Measurements from ENCODE around the gene LYZL2. TPM values are rescaled to one million over a fixed set of nuclear protein-coding genes. Genes with fewer than 3 reads are reported as not detected.
"Not testable (repeated sequence)": the region's sequence is repeated elsewhere in the genome, so short reads cannot be mapped to it uniquely, and the experiment has no call there.

Gene LYZL2
- total and polyA plus RNA-seq, 2 donors (not counting 3 experiments of a cell fraction or from before 2014, with no cell fraction given) = not detected

DNA sequence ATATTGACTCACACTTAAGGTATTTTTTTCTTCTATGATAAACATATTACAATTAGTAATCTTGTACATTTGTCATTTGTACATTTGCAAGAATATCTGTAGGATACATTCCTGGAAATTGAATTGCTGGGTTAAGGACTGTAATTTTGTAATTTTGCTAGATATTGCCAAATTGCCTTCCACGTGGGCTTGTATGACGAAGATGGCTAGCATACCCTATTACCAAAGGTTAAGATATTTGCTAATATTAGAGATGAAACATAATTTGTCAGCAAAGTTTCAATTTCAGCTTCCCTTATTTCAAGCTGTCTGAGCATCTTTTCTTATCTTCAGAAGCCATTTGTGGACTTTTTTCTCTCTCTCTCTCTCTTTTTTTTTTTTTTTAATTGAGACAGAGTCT, 1.0 kb upstream of the LYZL2 start:
- H3K79me2 ChIP-seq (ENCODE audit: control insufficient read depth, insufficient read depth, low read length) = no peaks in the 10 kb centered on the region
- H3K4me1 ChIP-seq (ENCODE audit: control insufficient read depth, extremely low read depth, insufficient read depth, low read length) = no peaks in the 10 kb centered on the region
- FAIRE-seq (no peak), DNase-seq (ENCODE audit: low read depth, low spot score) (no peak)
- no peak overlapping the region for H3K4me2 ChIP-seq (ENCODE audit: insufficient read depth, low read length)
- H3K36me3 ChIP-seq (ENCODE audit: control insufficient read depth in 2 of 2, extremely low read depth in 1 of 2, insufficient read depth in 2 of 2, low read length in 2 of 2) = no peaks in the 10 kb centered on the region
- no peaks in the 10 kb centered on the region for H3K9me1 ChIP-seq (replicated peaks; ENCODE audit: control insufficient read depth, extremely low read depth, insufficient read depth, low read length)
- H4K20me1 ChIP-seq (replicated peaks; ENCODE audit: control insufficient read depth, extremely low read depth, insufficient read depth, low read length) = no peaks in the 10 kb centered on the region
- BruUV-seq (replicated peaks) = no TSS peak
- ChIA-PET CTCF (interaction anchor here (0.9 to 1.8 kb wide), 3 partner anchors 9 to 41 kb away, joined by 4 to 11 read pairs (median 6); no protein-coding TSS in a partner anchor), POLR2A (no interaction called here)
- no peak overlapping the region for H3K27ac ChIP-seq (ENCODE audit: insufficient read depth, low read depth, low read length)
- H3K4me3 ChIP-seq (replicated peaks in 1 of 3; ENCODE audit: insufficient read depth in 1 of 3, low read depth in 1 of 3, low read length in 3 of 3) = no peak overlapping the region
- intact Hi-C loops (cut with micrococcal nuclease) (no loop called here), dilution Hi-C loops (cut with MboI; ENCODE audit: extremely low pct_ligation_motif_present, low sequenced_read_pairs) (no loop called here)
- H2AFZ ChIP-seq (ENCODE audit: low read depth, low read length) = no peak overlapping the region
- H3K27me3 ChIP-seq (ENCODE audit: control insufficient read depth in 2 of 2, insufficient read depth in 2 of 2, low read length in 2 of 2) = peaks cover 0 to 6% of the 10 kb centered on the region in 2 experiments
- H3K9me3 ChIP-seq (replicated peaks; ENCODE audit: control insufficient read depth, insufficient read depth, low read length) = no peaks in the 10 kb centered on the region
- TF ChIP-seq GATA2 (IDR thresholded peaks at IDR 0.05; ENCODE audit: insufficient read depth, insufficient read length, low read depth, low read length) (no peak), CTCF (IDR thresholded peaks at IDR 0.05; ENCODE audit: extremely low read depth in 1 of 2, insufficient read depth in 1 of 2, low read depth in 1 of 2, low read length in 2 of 2) (no peak), POLR2AphosphoS5 (IDR thresholded peaks at IDR 0.05; ENCODE audit: insufficient read depth, low read depth, low read length) (no peak), JUN (IDR thresholded peaks at IDR 0.05; ENCODE audit: borderline replicate concordance, insufficient read depth, insufficient read length, low read depth) (no peak), FOS (IDR thresholded peaks at IDR 0.05; ENCODE audit: borderline replicate concordance, insufficient read depth, low read length) (no peak), MYC (IDR thresholded peaks at IDR 0.05; ENCODE audit: low read depth, low read length) (no peak), POLR2A (IDR thresholded peaks at IDR 0.05; ENCODE audit: low read depth, low read length) (no peak), EZH2 (IDR thresholded peaks at IDR 0.05; ENCODE audit: borderline replicate concordance, low read depth, low read length, severe bottlenecking) (no peak)
- TF ChIP-seq, protein P1, sequence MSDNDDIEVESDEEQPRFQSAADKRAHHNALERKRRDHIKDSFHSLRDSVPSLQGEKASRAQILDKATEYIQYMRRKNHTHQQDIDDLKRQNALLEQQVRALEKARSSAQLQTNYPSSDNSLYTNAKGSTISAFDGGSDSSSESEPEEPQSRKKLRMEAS (IDR thresholded peaks at IDR 0.05; ENCODE audit: insufficient read depth, insufficient read length) = no peak
- no peak overlapping the region for H3K9ac ChIP-seq (replicated peaks; ENCODE audit: extremely low read depth, insufficient read depth, low read length)

DNA sequence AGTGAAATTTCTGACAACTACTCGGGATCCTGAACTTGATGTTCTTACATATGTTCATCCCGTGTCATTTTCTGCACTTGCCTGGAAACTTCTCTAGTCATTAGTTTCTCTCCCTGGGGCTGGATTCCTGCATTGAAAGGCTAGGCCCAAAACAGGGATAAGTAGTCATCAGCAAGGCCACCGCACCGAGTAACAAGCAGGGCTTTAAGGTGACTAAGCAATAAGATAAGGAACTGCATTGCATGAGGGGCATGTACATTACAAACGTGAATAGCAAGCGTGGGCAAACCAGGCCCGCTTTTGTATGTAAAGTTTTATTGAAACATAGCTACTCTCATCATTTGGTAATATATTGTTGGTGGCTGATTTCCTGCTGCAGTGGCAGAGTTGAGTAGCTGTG, 977 bp downstream of the LYZL2 start:
- H3K9me3 ChIP-seq (replicated peaks; ENCODE audit: control insufficient read depth, insufficient read depth, low read length); POLR2A ChIA-PET; H3K9ac ChIP-seq (replicated peaks; ENCODE audit: extremely low read depth, insufficient read depth, low read length); dilution Hi-C loops (cut with MboI; ENCODE audit: extremely low pct_ligation_motif_present, low sequenced_read_pairs); BruUV-seq (replicated peaks); H3K4me3 ChIP-seq (replicated peaks in 1 of 3; ENCODE audit: insufficient read depth in 1 of 3, low read depth in 1 of 3, low read length in 3 of 3); H3K27me3 ChIP-seq (ENCODE audit: control insufficient read depth in 2 of 2, insufficient read depth in 2 of 2, low read length in 2 of 2); H2AFZ ChIP-seq (ENCODE audit: low read depth, low read length); H3K27ac ChIP-seq (ENCODE audit: insufficient read depth, low read depth, low read length); DNase-seq (ENCODE audit: low read depth, low spot score); intact Hi-C loops (cut with micrococcal nuclease); H3K36me3 ChIP-seq (ENCODE audit: control insufficient read depth in 2 of 2, extremely low read depth in 1 of 2, insufficient read depth in 2 of 2, low read length in 2 of 2); H4K20me1 ChIP-seq (replicated peaks; ENCODE audit: control insufficient read depth, extremely low read depth, insufficient read depth, low read length); H3K4me1 ChIP-seq (ENCODE audit: control insufficient read depth, extremely low read depth, insufficient read depth, low read length); H3K79me2 ChIP-seq (ENCODE audit: control insufficient read depth, insufficient read depth, low read length); H3K4me2 ChIP-seq (ENCODE audit: insufficient read depth, low read length); FAIRE-seq; H3K9me1 ChIP-seq (replicated peaks; ENCODE audit: control insufficient read depth, extremely low read depth, insufficient read depth, low read length): not testable (repeated sequence)
- CTCF ChIA-PET = interaction anchor here (1.1 kb wide), 1 partner anchor 11 kb away, joined by 5 read pairs; no protein-coding TSS in a partner anchor

DNA sequence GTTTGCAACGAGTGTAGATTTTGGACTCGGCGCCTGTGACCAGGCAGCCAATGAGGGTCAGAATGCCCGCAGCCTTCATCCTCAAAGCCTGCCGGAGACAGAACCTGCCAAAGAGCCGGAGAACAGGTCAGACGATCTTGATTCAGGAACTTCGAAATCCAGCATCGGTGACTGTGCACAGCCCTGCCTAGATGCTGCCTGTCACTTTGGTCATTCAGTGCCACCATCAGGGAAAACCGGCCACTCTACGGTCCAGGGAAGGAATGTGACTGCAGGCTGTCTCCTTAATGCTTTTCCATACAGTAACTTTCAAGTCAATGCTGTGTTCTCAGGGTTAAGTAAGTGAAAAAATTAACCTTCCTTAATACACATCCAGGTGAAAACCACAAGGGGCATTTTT, 2.7 kb downstream of the LYZL2 start:
- H3K4me1 ChIP-seq (ENCODE audit: control insufficient read depth, extremely low read depth, insufficient read depth, low read length); H4K20me1 ChIP-seq (replicated peaks; ENCODE audit: control insufficient read depth, extremely low read depth, insufficient read depth, low read length); H3K4me2 ChIP-seq (ENCODE audit: insufficient read depth, low read length); H3K9me1 ChIP-seq (replicated peaks; ENCODE audit: control insufficient read depth, extremely low read depth, insufficient read depth, low read length); CTCF ChIA-PET; DNase-seq (ENCODE audit: low read depth, low spot score); H3K79me2 ChIP-seq (ENCODE audit: control insufficient read depth, insufficient read depth, low read length); BruUV-seq (replicated peaks); intact Hi-C loops (cut with micrococcal nuclease); H3K9ac ChIP-seq (replicated peaks; ENCODE audit: extremely low read depth, insufficient read depth, low read length); H3K4me3 ChIP-seq (replicated peaks in 1 of 3; ENCODE audit: insufficient read depth in 1 of 3, low read depth in 1 of 3, low read length in 3 of 3); H2AFZ ChIP-seq (ENCODE audit: low read depth, low read length); H3K27me3 ChIP-seq (ENCODE audit: control insufficient read depth in 2 of 2, insufficient read depth in 2 of 2, low read length in 2 of 2); H3K36me3 ChIP-seq (ENCODE audit: control insufficient read depth in 2 of 2, extremely low read depth in 1 of 2, insufficient read depth in 2 of 2, low read length in 2 of 2); H3K27ac ChIP-seq (ENCODE audit: insufficient read depth, low read depth, low read length); H3K9me3 ChIP-seq (replicated peaks; ENCODE audit: control insufficient read depth, insufficient read depth, low read length); POLR2A ChIA-PET; dilution Hi-C loops (cut with MboI; ENCODE audit: extremely low pct_ligation_motif_present, low sequenced_read_pairs): not testable (repeated sequence)
- FAIRE-seq = peak; percentile 53
